HAP-1 (cell line): ENCODE measurements around the gene SERPIND1.

ENCODE experiments used
- DNase-seq, 2 experiments: peaks; one replicate each; pipeline ENCODE4 v3.0.0-alpha.2; 2016 to 2020; ENCODE audit warnings: low spot score in 2 of 2
- H3K27me3 ChIP-seq: fragments of 250-450 bp; sonication (Bioruptor Pico); 2 replicates; pipeline ENCODE4 v1.5.1; 2020; ENCODE audit warnings: low read depth, mild to moderate bottlenecking, moderate library complexity
- H3K36me3 ChIP-seq: fragments of 250-450 bp; sonication (Bioruptor Pico); replicated peaks from 2 replicates; pipeline ENCODE4 v1.5.1; 2020; ENCODE audit warnings: mild to moderate bottlenecking
- H3K4me1 ChIP-seq: fragments of 250-450 bp; sonication (Bioruptor Pico); 2 replicates; pipeline ENCODE4 v1.5.1; 2020; ENCODE audit warnings: mild to moderate bottlenecking
- H3K4me3 ChIP-seq: fragments of 250-450 bp; sonication (Bioruptor Pico); 2 replicates; pipeline ENCODE4 v1.5.1; 2020; ENCODE audit warnings: mild to moderate bottlenecking, moderate library complexity
- H3K9me3 ChIP-seq: fragments of 250-450 bp; sonication (Bioruptor Pico); 2 replicates; pipeline ENCODE4 v1.5.1; 2020; ENCODE audit warnings: mild to moderate bottlenecking, moderate library complexity
- in situ Hi-C: fragments of 300-500 bp; cut with MboI; formaldehyde crosslinking; loops from 3 replicates; pipeline ENCODE4 v1.14.3; 2020; ENCODE audit warnings: low sequenced_read_pairs, inconsistent platforms, mixed read lengths

The SERPIND1 gene

GRCh38 chr22:20786536-20786979, 12.6 kb downstream of the SERPIND1 start:
- in situ Hi-C loops: no loop called here
- H3K4me1 ChIP-seq: no peaks in the 10 kb centered on the region
- DNase-seq: no peak
- H3K4me3 ChIP-seq: no peak overlapping the region
- H3K36me3 ChIP-seq: peaks cover 21% of the 10 kb centered on the region; the same call in 1 of the 2 replicates
- no peaks in the 10 kb centered on the region for H3K27me3 ChIP-seq
- no peaks in the 10 kb centered on the region for H3K9me3 ChIP-seq

- peaks cover 22% of the 10 kb centered on the region; the same call in 1 of the 2 replicates for H3K36me3 ChIP-seq
- in situ Hi-C loops: no loop called here
- H3K4me1 ChIP-seq: no peaks in the 10 kb centered on the region
- DNase-seq: no peak
- no peaks in the 10 kb centered on the region for H3K9me3 ChIP-seq
- no peak overlapping the region for H3K4me3 ChIP-seq
- H3K27me3 ChIP-seq: no peaks in the 10 kb centered on the region
These were observed 13.3 kb downstream of the SERPIND1 start for GRCh38 chr22:20787223-20787622.

GRCh38 chr22:20787746-20788626, 14.1 kb downstream of the SERPIND1 start:
- Histone ChIP-seq H3K27me3 (no peaks in the 10 kb centered on the region), H3K36me3 (peaks cover 22% of the 10 kb centered on the region), H3K9me3 (no peaks in the 10 kb centered on the region), H3K4me1 (no peaks in the 10 kb centered on the region), H3K4me3 (no peak overlapping the region)
- no peak for DNase-seq
- in situ Hi-C loops: no loop called here

- H3K27me3 ChIP-seq: no peaks in the 10 kb centered on the region
- no peaks in the 10 kb centered on the region for H3K4me1 ChIP-seq
- H3K4me3 ChIP-seq: no peak overlapping the region
- in situ Hi-C loops: no loop called here
- H3K36me3 ChIP-seq: peaks cover 22% of the 10 kb centered on the region
- DNase-seq: no peak
- no peaks in the 10 kb centered on the region for H3K9me3 ChIP-seq
These were observed 14.9 kb downstream of the SERPIND1 start for GRCh38 chr22:20788627-20789344.

- no peaks in the 10 kb centered on the region for H3K4me1 ChIP-seq
- in situ Hi-C loops: no loop called here
- peaks cover 29% of the 10 kb centered on the region for H3K36me3 ChIP-seq
These were observed 18.5 kb downstream of the SERPIND1 start for GRCh38 chr22:20792221-20792965.

GRCh38 chr22:20792966-20793728, 19.2 kb downstream of the SERPIND1 start:
- Histone ChIP-seq H3K9me3 (no peaks in the 10 kb centered on the region), H3K4me3 (no peak overlapping the region), H3K27me3 (no peaks in the 10 kb centered on the region), H3K36me3 (peaks cover 32% of the 10 kb centered on the region), H3K4me1 (no peaks in the 10 kb centered on the region)
- no peak for DNase-seq
- in situ Hi-C loops: no loop called here

More at GRCh38 chr22:20792221-20792965, 18.5 kb downstream of the SERPIND1 start:
- Histone ChIP-seq H3K27me3 (no peaks in the 10 kb centered on the region), H3K9me3 (no peaks in the 10 kb centered on the region), H3K4me3 (no peak overlapping the region)
- DNase-seq: no peak

GRCh38 chr22:20793748-20794649, 20.1 kb downstream of the SERPIND1 start:
- H3K9me3 ChIP-seq: no peaks in the 10 kb centered on the region
- H3K4me1 ChIP-seq: no peaks in the 10 kb centered on the region
- H3K27me3 ChIP-seq: no peaks in the 10 kb centered on the region
- no peak for DNase-seq
- in situ Hi-C loops: no loop called here
- H3K36me3 ChIP-seq: peaks cover 36% of the 10 kb centered on the region
- H3K4me3 ChIP-seq: no peak overlapping the region

GRCh38 chr22:20794650-20795413, 20.9 kb downstream of the SERPIND1 start:
- H3K4me3 ChIP-seq: no peak overlapping the region
- in situ Hi-C loops: no loop called here
- no peaks in the 10 kb centered on the region for H3K4me1 ChIP-seq
- DNase-seq: no peak
- no peaks in the 10 kb centered on the region for H3K9me3 ChIP-seq
- no peaks in the 10 kb centered on the region for H3K27me3 ChIP-seq
- peaks cover 40% of the 10 kb centered on the region for H3K36me3 ChIP-seq

- H3K27me3 ChIP-seq: no peaks in the 10 kb centered on the region
- H3K4me3 ChIP-seq: no peak overlapping the region
- peaks cover 42% of the 10 kb centered on the region for H3K36me3 ChIP-seq
- H3K4me1 ChIP-seq: no peaks in the 10 kb centered on the region
- no peak for DNase-seq
- in situ Hi-C loops: no loop called here
- H3K9me3 ChIP-seq: no peaks in the 10 kb centered on the region
These were observed 22.8 kb downstream of the SERPIND1 start for GRCh38 chr22:20796731-20797130.

GRCh38 chr22:20798218-20798617, 24.3 kb downstream of the SERPIND1 start:
- in situ Hi-C loops: no loop called here

GRCh38 chr22:20798974-20799373, 25.1 kb downstream of the SERPIND1 start:
- no peak for DNase-seq
- H3K27me3 ChIP-seq: no peaks in the 10 kb centered on the region
- in situ Hi-C loops: no loop called here
- H3K9me3 ChIP-seq: no peaks in the 10 kb centered on the region
- H3K4me1 ChIP-seq: no peaks in the 10 kb centered on the region
- no peak overlapping the region for H3K4me3 ChIP-seq
- peaks cover 60% of the 10 kb centered on the region for H3K36me3 ChIP-seq

More at GRCh38 chr22:20798218-20798617, 24.3 kb downstream of the SERPIND1 start:
- H3K36me3 ChIP-seq: peaks cover 54% of the 10 kb centered on the region
- no peaks in the 10 kb centered on the region for H3K4me1 ChIP-seq
- H3K27me3 ChIP-seq: no peaks in the 10 kb centered on the region
- DNase-seq: no peak
- no peaks in the 10 kb centered on the region for H3K9me3 ChIP-seq
- no peak overlapping the region for H3K4me3 ChIP-seq

- in situ Hi-C loops: no loop called here
These were observed 25.5 kb downstream of the SERPIND1 start for GRCh38 chr22:20799449-20799848.

More at GRCh38 chr22:20799449-20799848, 25.5 kb downstream of the SERPIND1 start:
- H3K4me1 ChIP-seq: no peaks in the 10 kb centered on the region
- no peaks in the 10 kb centered on the region for H3K27me3 ChIP-seq
- no peak overlapping the region for H3K4me3 ChIP-seq
- no peak for DNase-seq
- no peaks in the 10 kb centered on the region for H3K9me3 ChIP-seq
- peaks cover 65% of the 10 kb centered on the region for H3K36me3 ChIP-seq
